Measurements from ENCODE around the gene RAB3GAP1. TPM values are rescaled to one million over a fixed set of nuclear protein-coding genes. Genes with fewer than 3 reads are reported as not detected.

RAB3GAP1 gene
- total and polyA plus RNA-seq, 3 experiments from 2014 or later, result 12.8 to 23.6 (median 22.8) TPM

GRCh38 chr2:135163901-135164300 lies 111.8 kb downstream of the RAB3GAP1 start:
- H3K4me1 Mint-ChIP-seq, result peaks cover 2 to 22% (median 9%) of the 10 kb centered on the region in 3 donors

GRCh38 chr2:135164431-135164830 lies 112.3 kb downstream of the RAB3GAP1 start:
- peaks cover 12 to 71% (median 17%) of the 10 kb centered on the region in 3 donors for H3K36me3 Mint-ChIP-seq
- ChIA-PET POLR2A (no interaction called here), CTCF (no interaction called here)
- Histone ChIP-seq H3K9me3 (ENCODE audit: low read length) (no peaks in the 10 kb centered on the region), H3K27ac (ENCODE audit: low read depth, low read length) (no peak overlapping the region), H3K4me3 (ENCODE audit: low read length) (no peak overlapping the region), H3K36me3 (ENCODE audit: insufficient read depth, low read length) (peaks cover 37% of the 10 kb centered on the region), H3K4me1 (ENCODE audit: insufficient read depth, low read length) (no peaks in the 10 kb centered on the region), H3K27me3 (ENCODE audit: insufficient read depth, low read length, poor library complexity, severe bottlenecking) (no peaks in the 10 kb centered on the region)
- H3K9me3 Mint-ChIP-seq, result no peaks in the 10 kb centered on the region
- DNase-seq, result no peak
- H3K4me3 Mint-ChIP-seq, result no peak overlapping the region
- no peaks in the 10 kb centered on the region for H3K27me3 Mint-ChIP-seq
- H3K27ac Mint-ChIP-seq, result no peak overlapping the region
- peaks cover 6 to 27% (median 14%) of the 10 kb centered on the region in 3 donors for H3K4me1 Mint-ChIP-seq

More at GRCh38 chr2:135163901-135164300, 111.8 kb downstream of the RAB3GAP1 start:
- Mint-ChIP-seq H3K27ac (no peak overlapping the region), H3K36me3 (peaks cover 10 to 69% (median 13%) of the 10 kb centered on the region in 3 donors), H3K4me3 (no peak overlapping the region), H3K9me3 (no peaks in the 10 kb centered on the region), H3K27me3 (no peaks in the 10 kb centered on the region)
- Histone ChIP-seq H3K36me3 (ENCODE audit: insufficient read depth, low read length) (peaks cover 37% of the 10 kb centered on the region), H3K27me3 (ENCODE audit: insufficient read depth, low read length, poor library complexity, severe bottlenecking) (no peaks in the 10 kb centered on the region), H3K4me3 (ENCODE audit: low read length) (no peak overlapping the region), H3K9me3 (ENCODE audit: low read length) (no peaks in the 10 kb centered on the region), H3K27ac (ENCODE audit: low read depth, low read length) (no peak overlapping the region), H3K4me1 (ENCODE audit: insufficient read depth, low read length) (no peaks in the 10 kb centered on the region)
- CTCF ChIA-PET, result no interaction called here
- no peak for DNase-seq
- POLR2A ChIA-PET, result no interaction called here

- Histone ChIP-seq H3K4me1 (ENCODE audit: insufficient read depth, low read length) (no peaks in the 10 kb centered on the region), H3K27ac (ENCODE audit: low read depth, low read length) (no peak overlapping the region), H3K36me3 (ENCODE audit: insufficient read depth, low read length) (peaks cover 34% of the 10 kb centered on the region), H3K9me3 (ENCODE audit: low read length) (no peaks in the 10 kb centered on the region), H3K27me3 (ENCODE audit: insufficient read depth, low read length, poor library complexity, severe bottlenecking) (no peaks in the 10 kb centered on the region), H3K4me3 (ENCODE audit: low read length) (no peak overlapping the region)
- Mint-ChIP-seq H3K36me3 (peaks cover 22 to 74% (median 23%) of the 10 kb centered on the region in 3 donors), H3K4me3 (no peak overlapping the region), H3K27ac (peak overlapping the region in 1 of 8 donors; percentile 10), H3K27me3 (no peaks in the 10 kb centered on the region), H3K9me3 (no peaks in the 10 kb centered on the region), H3K4me1 (peaks cover 10 to 35% (median 30%) of the 10 kb centered on the region in 3 donors)
- CTCF ChIA-PET, result interaction anchor here (2.1 kb wide), 1 partner anchor 163 kb away, joined by 8 read pairs; no protein-coding TSS in a partner anchor
- DNase-seq, result no peak
- POLR2A ChIA-PET, result interaction anchor here (0.7 kb wide), 1 partner anchor 241 kb away, joined by 4 read pairs; no protein-coding TSS in a partner anchor
These were observed 115.2 kb downstream of the RAB3GAP1 start for GRCh38 chr2:135167273-135167672.

GRCh38 chr2:135168204-135168856 lies 116.2 kb downstream of the RAB3GAP1 start:
- Mint-ChIP-seq H3K4me3 (peak overlapping the region in 1 of 7 donors; percentile 62), H3K27ac (peak overlapping the region in 3 of 8 donors; percentile 17 to 68 (median 60)), H3K9me3 (no peaks in the 10 kb centered on the region), H3K36me3 (peaks cover 23 to 69% (median 33%) of the 10 kb centered on the region in 3 donors), H3K27me3 (no peaks in the 10 kb centered on the region), H3K4me1 (peaks cover 10 to 30% (median 25%) of the 10 kb centered on the region in 3 donors)
- H3K27ac ChIP-seq (ENCODE audit: low read depth, low read length), result no peak overlapping the region
- CTCF ChIA-PET, result interaction anchor here (2.1 kb wide), 1 partner anchor 164 kb away, joined by 8 read pairs; no protein-coding TSS in a partner anchor
- no peaks in the 10 kb centered on the region for H3K4me1 ChIP-seq (ENCODE audit: insufficient read depth, low read length)
- H3K27me3 ChIP-seq (ENCODE audit: insufficient read depth, low read length, poor library complexity, severe bottlenecking), result no peaks in the 10 kb centered on the region
- DNase-seq, result no peak
- no peak overlapping the region for H3K4me3 ChIP-seq (ENCODE audit: low read length)
- H3K9me3 ChIP-seq (ENCODE audit: low read length), result no peaks in the 10 kb centered on the region
- peaks cover 31% of the 10 kb centered on the region for H3K36me3 ChIP-seq (ENCODE audit: insufficient read depth, low read length)
- POLR2A ChIA-PET, result no interaction called here

- Histone ChIP-seq H3K4me3 (ENCODE audit: low read length) (no peak overlapping the region), H3K36me3 (ENCODE audit: insufficient read depth, low read length) (peaks cover 26% of the 10 kb centered on the region), H3K27ac (ENCODE audit: low read depth, low read length) (no peak overlapping the region), H3K27me3 (ENCODE audit: insufficient read depth, low read length, poor library complexity, severe bottlenecking) (no peaks in the 10 kb centered on the region), H3K9me3 (ENCODE audit: low read length) (no peaks in the 10 kb centered on the region), H3K4me1 (ENCODE audit: insufficient read depth, low read length) (no peaks in the 10 kb centered on the region)
- CTCF ChIA-PET, result no interaction called here
- Mint-ChIP-seq H3K27me3 (no peaks in the 10 kb centered on the region), H3K27ac (peak overlapping the region in 6 of 8 donors; percentile 14 to 88 (median 64)), H3K9me3 (no peaks in the 10 kb centered on the region), H3K4me1 (peaks cover 10 to 30% (median 25%) of the 10 kb centered on the region in 3 donors), H3K4me3 (peak overlapping the region in 6 of 7 donors; percentile 65 to 84 (median 72)), H3K36me3 (peaks cover 23 to 60% (median 32%) of the 10 kb centered on the region in 3 donors)
- POLR2A ChIA-PET, result no interaction called here
- DNase-seq, result no peak
These were observed 118.0 kb downstream of the RAB3GAP1 start for GRCh38 chr2:135169900-135170753.

- POLR2A ChIA-PET, result no interaction called here
- H3K36me3 Mint-ChIP-seq, result peaks cover 29 to 56% (median 42%) of the 10 kb centered on the region in 3 donors
- H3K27me3 Mint-ChIP-seq, result no peaks in the 10 kb centered on the region
- Histone ChIP-seq H3K27me3 (ENCODE audit: insufficient read depth, low read length, poor library complexity, severe bottlenecking) (no peaks in the 10 kb centered on the region), H3K9me3 (ENCODE audit: low read length) (no peaks in the 10 kb centered on the region), H3K4me3 (ENCODE audit: low read length) (no peak overlapping the region), H3K36me3 (ENCODE audit: insufficient read depth, low read length) (peaks cover 1% of the 10 kb centered on the region), H3K4me1 (ENCODE audit: insufficient read depth, low read length) (no peaks in the 10 kb centered on the region), H3K27ac (ENCODE audit: low read depth, low read length) (no peak overlapping the region)
- H3K27ac Mint-ChIP-seq, result no peak overlapping the region
- CTCF ChIA-PET, result no interaction called here
- H3K4me3 Mint-ChIP-seq, result no peak overlapping the region
- H3K4me1 Mint-ChIP-seq, result peaks cover 5 to 17% (median 14%) of the 10 kb centered on the region in 3 donors
- peaks cover 0 to 10% (median 5%) of the 10 kb centered on the region in 5 donors for H3K9me3 Mint-ChIP-seq
- no peak for DNase-seq
These were observed 122.1 kb downstream of the RAB3GAP1 start for GRCh38 chr2:135174049-135174809.

GRCh38 chr2:135174810-135175093 lies 122.7 kb downstream of the RAB3GAP1 start:
- peaks cover 0 to 10% (median 5%) of the 10 kb centered on the region in 5 donors for H3K9me3 Mint-ChIP-seq
- H3K27ac Mint-ChIP-seq, result no peak overlapping the region
- H3K36me3 Mint-ChIP-seq, result peaks cover 26 to 53% (median 42%) of the 10 kb centered on the region in 3 donors
- ChIA-PET POLR2A (no interaction called here), CTCF (no interaction called here)
- Histone ChIP-seq H3K4me1 (ENCODE audit: insufficient read depth, low read length) (no peaks in the 10 kb centered on the region), H3K27ac (ENCODE audit: low read depth, low read length) (no peak overlapping the region), H3K27me3 (ENCODE audit: insufficient read depth, low read length, poor library complexity, severe bottlenecking) (no peaks in the 10 kb centered on the region), H3K36me3 (ENCODE audit: insufficient read depth, low read length) (no peaks in the 10 kb centered on the region), H3K4me3 (ENCODE audit: low read length) (no peak overlapping the region), H3K9me3 (ENCODE audit: low read length) (no peaks in the 10 kb centered on the region)
- H3K4me3 Mint-ChIP-seq, result no peak overlapping the region
- DNase-seq, result no peak
- H3K27me3 Mint-ChIP-seq, result no peaks in the 10 kb centered on the region
- H3K4me1 Mint-ChIP-seq, result peaks cover 2 to 14% (median 8%) of the 10 kb centered on the region in 3 donors
